Activated CD8-positive, alpha-beta memory T cell treated with anti-CD3 and anti-CD28 coated beads for 24 hours (primary cell): Measurements from ENCODE around the gene NECAP2.
"Not testable (repeated sequence)": the region's sequence is repeated elsewhere in the genome, so short reads cannot be mapped to it uniquely, and the experiment has no call there.

Source experiments
- DNase-seq: peaks from one replicate; pipeline ENCODE4 v3.0.0-alpha.2; 2020

The NECAP2 gene

GRCh38 chr1:16462773-16463330, 22.3 kb downstream of the NECAP2 start:
- no peak for DNase-seq

- DNase-seq, result no peak
Observed at GRCh38 chr1:16464917-16465625, 24.5 kb downstream of the NECAP2 start.

- no peak for DNase-seq
Observed at GRCh38 chr1:16468558-16468957, 28.0 kb downstream of the NECAP2 start.

- DNase-seq, result no peak
Observed at GRCh38 chr1:16474166-16474800, 33.8 kb downstream of the NECAP2 start.

- not testable (repeated sequence) for DNase-seq
Observed at GRCh38 chr1:16474891-16475290, 34.4 kb downstream of the NECAP2 start.

GRCh38 chr1:16475771-16476770, 35.5 kb downstream of the NECAP2 start:
- DNase-seq, result not testable (repeated sequence)

- DNase-seq, result no peak
Observed at GRCh38 chr1:16478091-16478490, 37.6 kb downstream of the NECAP2 start.

- DNase-seq, result not testable (repeated sequence)
Observed at GRCh38 chr1:16483146-16483545, 42.6 kb downstream of the NECAP2 start.

GRCh38 chr1:16483639-16484500, 43.3 kb downstream of the NECAP2 start:
- not testable (repeated sequence) for DNase-seq

- no peak for DNase-seq
Observed at GRCh38 chr1:16484501-16484835, 43.9 kb downstream of the NECAP2 start.

GRCh38 chr1:16484931-16485330, 44.4 kb downstream of the NECAP2 start:
- DNase-seq, result no peak

- DNase-seq, result not testable (repeated sequence)
Observed at GRCh38 chr1:16486316-16486715, 45.8 kb downstream of the NECAP2 start.

- not testable (repeated sequence) for DNase-seq
Observed at GRCh38 chr1:16487011-16487410, 46.5 kb downstream of the NECAP2 start.

- DNase-seq, result not testable (repeated sequence)
Observed at GRCh38 chr1:16489195-16489880, 48.8 kb downstream of the NECAP2 start.

GRCh38 chr1:16491056-16491675, 50.6 kb downstream of the NECAP2 start:
- DNase-seq, result no peak

- not testable (repeated sequence) for DNase-seq
Observed at GRCh38 chr1:16492937-16493336, 52.4 kb downstream of the NECAP2 start.

GRCh38 chr1:16493731-16494130, 53.2 kb downstream of the NECAP2 start:
- DNase-seq, result not testable (repeated sequence)

GRCh38 chr1:16497474-16497904, 57.0 kb downstream of the NECAP2 start:
- not testable (repeated sequence) for DNase-seq

GRCh38 chr1:16498047-16498446, 57.5 kb downstream of the NECAP2 start:
- DNase-seq, result not testable (repeated sequence)

GRCh38 chr1:16498573-16499413, 58.3 kb downstream of the NECAP2 start:
- DNase-seq, result peak; percentile 92
